Activated T-helper 2 cell treated with anti-CD3 and anti-CD28 coated beads, Interferon-gamma antibody, Interleukin-2, Interleukin-4, amounts not matched to agents 10 μg/mL and 5 μg/mL and 100 μg/mL, durations not matched to agents 14 hours and 24 hours and 36 hours (primary cell): Measurements from ENCODE around the gene HEG1. TPM values are rescaled to one million over a fixed set of nuclear protein-coding genes. Genes with fewer than 3 reads are reported as not detected.

Experiments
- total RNA-seq: library from RNA; stranded (reverse); gene quantifications from 2 replicates; pipeline ENCODE4 v1.2.3, GENCODE V29; 2022

Gene HEG1
- total RNA-seq, 1 donor from 2014 or later: 59.1 TPM

Other genes starting within 250 kb of the HEG1 start
- 3.3 and 4.3 TPM in 2 replicates for gene ITGB5, start 168.6 kb downstream of the HEG1 start, total RNA-seq
- gene MUC13, start 121.2 kb downstream of the HEG1 start, total RNA-seq: not detected in 2 replicates
- gene SLC12A8, start 156.8 kb upstream of the HEG1 start, total RNA-seq: 1.3 and 1.4 TPM in 2 replicates